ENCODE data around the gene NOXA1. TPM values are rescaled to one million over a fixed set of nuclear protein-coding genes. Genes with fewer than 3 reads are reported as not detected.

NOXA1 gene
- total RNA-seq, 2 donors from 2014 or later, result 3.5 to 9.6 TPM

- Histone ChIP-seq H3K36me3 (no peaks in the 10 kb centered on the region), H3K27ac (no peak overlapping the region), H3K9me3 (peaks cover 9% of the 10 kb centered on the region), H3K27me3 (replicated peaks; ENCODE audit: insufficient read depth) (no peaks in the 10 kb centered on the region), H3K4me1 (ENCODE audit: control insufficient read depth in 1 of 2, low read depth in 2 of 2) (peaks cover 6 to 11% of the 10 kb centered on the region in 2 donors), H3K4me3 (no peak overlapping the region)
- TF ChIP-seq, protein P1, sequence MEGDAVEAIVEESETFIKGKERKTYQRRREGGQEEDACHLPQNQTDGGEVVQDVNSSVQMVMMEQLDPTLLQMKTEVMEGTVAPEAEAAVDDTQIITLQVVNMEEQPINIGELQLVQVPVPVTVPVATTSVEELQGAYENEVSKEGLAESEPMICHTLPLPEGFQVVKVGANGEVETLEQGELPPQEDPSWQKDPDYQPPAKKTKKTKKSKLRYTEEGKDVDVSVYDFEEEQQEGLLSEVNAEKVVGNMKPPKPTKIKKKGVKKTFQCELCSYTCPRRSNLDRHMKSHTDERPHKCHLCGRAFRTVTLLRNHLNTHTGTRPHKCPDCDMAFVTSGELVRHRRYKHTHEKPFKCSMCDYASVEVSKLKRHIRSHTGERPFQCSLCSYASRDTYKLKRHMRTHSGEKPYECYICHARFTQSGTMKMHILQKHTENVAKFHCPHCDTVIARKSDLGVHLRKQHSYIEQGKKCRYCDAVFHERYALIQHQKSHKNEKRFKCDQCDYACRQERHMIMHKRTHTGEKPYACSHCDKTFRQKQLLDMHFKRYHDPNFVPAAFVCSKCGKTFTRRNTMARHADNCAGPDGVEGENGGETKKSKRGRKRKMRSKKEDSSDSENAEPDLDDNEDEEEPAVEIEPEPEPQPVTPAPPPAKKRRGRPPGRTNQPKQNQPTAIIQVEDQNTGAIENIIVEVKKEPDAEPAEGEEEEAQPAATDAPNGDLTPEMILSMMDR (IDR thresholded peaks at IDR 0.05), result no peak
- DNase-seq (ENCODE audit: low spot score) (no peak), ATAC-seq (ENCODE audit: insufficient number of reproducible peaks, low FRiP score, low read depth) (no peak)
Observed at GRCh38 chr9:137477778-137478612, 54.8 kb downstream of the NOXA1 start.

- ATAC-seq (ENCODE audit: insufficient number of reproducible peaks, low FRiP score, low read depth), result no peak
- Histone ChIP-seq H3K27ac (no peak overlapping the region), H3K4me1 (ENCODE audit: control insufficient read depth in 1 of 2, low read depth in 2 of 2) (peaks cover 6 to 11% of the 10 kb centered on the region in 2 donors), H3K4me3 (no peak overlapping the region), H3K36me3 (no peaks in the 10 kb centered on the region), H3K9me3 (peaks cover 9% of the 10 kb centered on the region), H3K27me3 (replicated peaks; ENCODE audit: insufficient read depth) (no peaks in the 10 kb centered on the region)
- TF ChIP-seq, protein P1 (IDR thresholded peaks at IDR 0.05), result no peak
- DNase-seq (ENCODE audit: low spot score), result no peak
Observed at GRCh38 chr9:137478613-137478961, 55.4 kb downstream of the NOXA1 start.

GRCh38 chr9:137478962-137479861 lies 56.0 kb downstream of the NOXA1 start:
- Histone ChIP-seq H3K27me3 (replicated peaks; ENCODE audit: insufficient read depth) (no peaks in the 10 kb centered on the region), H3K9me3 (peaks cover 9% of the 10 kb centered on the region), H3K4me3 (no peak overlapping the region), H3K4me1 (ENCODE audit: control insufficient read depth in 1 of 2, low read depth in 2 of 2) (peaks cover 6 to 11% of the 10 kb centered on the region in 2 donors), H3K36me3 (no peaks in the 10 kb centered on the region), H3K27ac (no peak overlapping the region)
- DNase-seq (ENCODE audit: low spot score), result no peak
- no peak for ATAC-seq (ENCODE audit: insufficient number of reproducible peaks, low FRiP score, low read depth)
- TF ChIP-seq, protein P1 (IDR thresholded peaks at IDR 0.05), result no peak

DNA sequence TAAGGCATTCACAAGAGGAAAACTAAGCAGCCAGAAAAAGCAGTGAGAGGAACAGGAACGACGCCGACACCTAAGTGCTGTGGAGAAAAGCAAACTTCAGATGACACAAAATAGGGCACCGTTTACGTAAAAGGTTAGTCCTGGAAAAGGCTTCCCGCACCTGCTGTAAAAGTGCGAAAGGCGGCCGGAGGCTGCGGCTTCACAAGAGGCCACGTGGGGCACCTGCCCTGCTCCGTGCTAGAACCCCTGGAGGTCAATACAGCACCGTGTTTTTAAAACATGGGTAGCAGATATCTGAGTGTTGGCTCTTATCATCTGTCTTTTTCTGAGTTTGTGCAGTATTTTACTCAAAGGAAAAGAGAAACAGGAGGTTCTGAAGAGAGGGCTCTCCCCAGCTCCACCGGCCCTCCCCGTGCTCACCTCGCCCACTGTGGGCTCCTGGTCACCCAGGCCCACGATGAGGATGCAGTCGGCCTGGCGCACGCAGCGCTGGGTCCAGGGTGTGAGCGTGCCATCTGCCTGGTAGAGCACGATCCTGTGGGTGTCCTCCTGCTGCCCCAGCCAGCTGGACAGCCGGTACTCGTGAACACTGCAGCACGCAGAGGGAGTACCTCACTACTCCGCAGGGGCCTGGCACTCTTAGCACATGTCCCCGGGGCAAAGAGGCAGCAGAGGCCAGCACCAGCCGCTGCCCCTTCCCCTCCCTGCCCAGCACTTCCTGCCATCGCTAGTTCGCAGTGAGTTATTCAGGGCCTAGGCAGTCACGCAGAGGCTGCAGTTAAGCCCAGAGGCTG lies 56.9 kb downstream of the NOXA1 start:
- TF ChIP-seq, protein P1 (IDR thresholded peaks at IDR 0.05), result no peak
- no peaks in the 10 kb centered on the region for H3K27me3 ChIP-seq (replicated peaks; ENCODE audit: insufficient read depth)
- H3K4me1 ChIP-seq (ENCODE audit: control insufficient read depth in 1 of 2, low read depth in 2 of 2), result peaks cover 6 to 11% of the 10 kb centered on the region in 2 donors
- H3K4me3 ChIP-seq, result no peak overlapping the region
- DNase-seq (ENCODE audit: low spot score), result no peak
- no peak for ATAC-seq (ENCODE audit: insufficient number of reproducible peaks, low FRiP score, low read depth)
- H3K9me3 ChIP-seq, result peaks cover 9% of the 10 kb centered on the region
- H3K27ac ChIP-seq, result no peak overlapping the region
- H3K36me3 ChIP-seq, result no peaks in the 10 kb centered on the region
